Dedifferentiated amniotic fluid mesenchymal stem cell (primary cell): ENCODE measurements around the gene HTR7.
"Not testable (repeated sequence)": the region's sequence is repeated elsewhere in the genome, so short reads cannot be mapped to it uniquely, and the experiment has no call there.

Experiments
- DNase-seq: peaks from one replicate; pipeline ENCODE4 v3.0.0-alpha.2; 2016; ENCODE audit errors: extremely low spot score

Gene HTR7

GRCh38 chr10:90857635-90858460, at the start of gene HTR7:
HTR7 (minus strand) TSS chr10:90858039; CDS start chr10:90857671, 368 bp downstream.
- DNase-seq, result no peak

- no peak for DNase-seq
Observed at GRCh38 chr10:90906596-90906995, 48.8 kb upstream of the HTR7 start.

GRCh38 chr10:90905925-90906324, 48.1 kb upstream of the HTR7 start:
- no peak for DNase-seq

- not testable (repeated sequence) for DNase-seq
Observed at GRCh38 chr10:90896916-90897315, 39.1 kb upstream of the HTR7 start.

- no peak for DNase-seq
Observed at GRCh38 chr10:90893190-90893589, 35.4 kb upstream of the HTR7 start.

DNA sequence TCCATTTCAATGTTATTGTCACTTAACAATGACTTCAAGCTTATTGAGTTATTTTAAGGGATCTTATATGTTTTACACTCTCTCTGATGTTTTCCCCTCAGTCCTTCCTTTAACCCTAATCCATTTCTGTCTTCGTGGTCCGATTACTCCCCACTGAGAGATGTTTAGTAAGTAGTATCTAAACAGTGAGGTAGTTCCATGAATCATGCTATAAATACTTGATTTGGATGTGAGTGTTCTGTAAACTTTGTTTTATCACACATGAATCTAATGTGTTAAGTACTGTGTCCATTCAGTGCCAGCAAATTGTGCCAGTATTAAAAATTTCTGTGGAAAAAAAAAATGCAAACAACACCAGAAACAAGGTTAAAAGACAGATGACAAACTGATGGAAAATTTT, 32.5 kb upstream of the HTR7 start:
- no peak for DNase-seq

GRCh38 chr10:90889636-90890035, 31.8 kb upstream of the HTR7 start:
- DNase-seq, result no peak

GRCh38 chr10:90888387-90888786, 30.5 kb upstream of the HTR7 start:
- DNase-seq, result no peak

DNA sequence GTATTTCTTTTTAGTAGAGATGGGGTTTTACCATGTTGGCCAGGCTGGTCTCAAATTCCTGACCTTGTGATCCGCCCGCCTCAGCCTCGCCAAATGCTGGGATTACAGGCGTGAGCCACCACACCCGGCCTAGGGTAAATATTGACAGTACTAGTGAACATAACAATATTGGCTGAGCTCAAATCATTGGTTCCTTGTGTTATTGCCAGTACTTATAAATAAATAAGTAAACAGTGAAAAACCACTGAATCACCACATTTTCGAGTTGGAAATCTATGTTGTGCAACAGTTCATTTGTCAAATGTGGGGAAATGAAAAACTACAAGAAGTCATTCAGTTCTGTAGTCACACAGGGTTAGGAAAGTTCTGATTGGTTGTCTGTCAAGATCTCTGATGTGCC, 29.7 kb upstream of the HTR7 start:
- no peak for DNase-seq

DNA sequence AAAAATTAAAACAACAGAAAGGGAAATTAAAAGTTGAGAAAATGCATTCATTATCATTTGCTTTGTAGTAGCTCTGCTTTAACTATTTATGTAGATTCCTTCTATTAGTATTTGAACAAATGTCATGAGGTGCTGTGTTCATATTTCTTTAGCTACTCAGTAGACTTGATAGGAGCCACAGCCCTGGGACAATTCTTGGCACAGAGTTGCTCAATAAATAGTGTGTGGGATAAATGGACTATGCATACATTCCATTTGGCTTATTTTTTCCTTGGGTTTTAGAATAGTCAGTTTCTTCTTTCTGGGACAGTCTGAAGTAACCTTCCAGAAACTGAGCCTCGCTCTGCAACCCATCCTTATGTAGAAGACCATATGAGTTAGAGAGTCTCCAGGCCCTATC, 27.3 kb upstream of the HTR7 start:
- DNase-seq, result peak; percentile 62

DNA sequence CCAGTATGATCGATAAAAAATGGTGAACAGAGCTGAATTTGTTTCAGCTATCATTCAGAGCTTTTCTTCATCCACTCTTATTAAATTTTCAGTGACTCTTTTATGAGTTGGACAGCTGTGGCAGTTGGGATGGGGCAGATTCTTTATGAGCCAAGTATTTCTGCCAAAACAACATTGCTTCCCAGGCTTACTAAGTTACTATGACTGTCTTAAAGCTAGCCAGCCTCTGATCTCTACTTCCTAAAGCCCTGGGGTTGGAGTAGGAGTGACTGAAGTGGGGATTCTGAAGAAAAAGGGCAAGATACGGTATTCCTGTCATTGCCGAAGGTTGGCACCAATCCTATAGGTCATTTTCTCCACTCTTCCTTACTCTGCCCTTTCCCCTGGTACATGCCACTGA, 26.6 kb upstream of the HTR7 start:
- peak; percentile 31 for DNase-seq

GRCh38 chr10:90880059-90880719, 22.4 kb upstream of the HTR7 start:
- DNase-seq, result peak; percentile 36

- DNase-seq, result no peak
Observed at GRCh38 chr10:90879062-90879461, 21.2 kb upstream of the HTR7 start.

DNA sequence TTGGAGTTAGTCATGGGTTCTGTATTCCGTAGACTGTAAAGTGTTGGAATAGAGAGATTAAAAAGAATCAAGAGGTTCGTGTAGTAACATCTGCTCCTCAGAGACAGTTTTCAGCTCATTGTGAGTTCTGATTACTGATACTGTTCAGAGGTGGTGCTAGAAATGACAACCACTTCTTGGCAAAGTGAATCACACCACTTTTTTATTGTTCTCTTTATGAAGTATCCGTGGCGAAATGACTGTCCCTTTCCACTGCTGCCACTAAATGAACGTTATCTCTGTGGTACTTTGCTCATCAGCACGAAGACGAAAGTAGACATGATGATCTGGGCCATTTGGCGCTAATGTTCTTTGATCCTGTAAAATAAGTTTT, 14.8 kb upstream of the HTR7 start:
- no peak for DNase-seq

- DNase-seq, result peak; percentile 77
Observed at GRCh38 chr10:90871766-90872647, 14.2 kb upstream of the HTR7 start, which contains the start of gene RPP30. RPP30 (plus strand) TSS chr10:90871974; CDS start chr10:90871987, 13 bp downstream.

DNA sequence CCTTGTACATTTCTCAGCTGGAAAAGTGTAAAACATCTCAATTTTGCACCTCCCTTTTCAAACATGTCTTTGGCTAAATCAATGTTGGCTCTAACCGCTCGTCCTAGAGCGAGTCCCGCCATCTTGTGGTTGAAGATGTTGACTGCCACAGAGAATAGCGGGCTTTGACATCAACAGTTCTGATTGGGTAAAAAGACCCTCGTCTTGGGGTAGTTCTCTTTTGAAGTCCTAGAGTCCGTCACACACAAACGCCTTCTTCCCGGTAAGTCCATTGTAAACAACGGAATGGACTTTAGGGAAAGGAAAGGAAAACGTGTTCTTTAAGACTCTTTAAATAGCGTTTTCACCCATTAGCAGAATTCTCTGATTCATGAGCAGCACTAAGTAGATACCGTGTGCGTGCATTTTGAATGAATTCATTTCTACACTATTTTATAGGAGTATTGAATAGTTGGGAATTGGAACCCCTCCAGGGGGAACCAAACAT, 13.5 kb upstream of the HTR7 start:
- peak; percentile 72 for DNase-seq

DNA sequence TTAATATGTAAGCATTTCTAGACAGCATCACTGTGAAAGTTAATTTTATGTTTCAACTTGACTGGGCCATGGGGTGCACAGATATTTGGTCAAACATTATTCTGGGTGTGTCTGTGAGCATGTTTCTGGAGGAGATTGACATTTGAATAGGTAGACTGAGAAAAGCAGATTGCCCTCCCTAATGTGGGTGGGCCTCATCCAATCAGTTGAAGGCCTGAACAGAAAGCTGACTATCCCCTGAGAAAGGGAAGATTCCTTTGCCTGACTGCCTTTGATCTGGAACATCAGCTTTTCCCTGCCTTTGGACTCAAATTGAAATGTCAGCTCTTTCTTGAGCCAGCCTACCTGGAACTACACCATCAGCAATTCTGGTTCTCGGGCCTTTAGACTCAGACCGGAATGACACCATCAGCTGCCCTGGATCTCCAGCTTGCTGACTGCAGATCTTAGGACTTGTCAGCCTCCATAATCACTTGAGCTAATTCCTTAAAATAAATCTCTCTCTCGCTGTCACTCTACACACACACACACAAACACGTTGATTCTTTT, 8.3 kb upstream of the HTR7 start:
- no peak for DNase-seq

DNA sequence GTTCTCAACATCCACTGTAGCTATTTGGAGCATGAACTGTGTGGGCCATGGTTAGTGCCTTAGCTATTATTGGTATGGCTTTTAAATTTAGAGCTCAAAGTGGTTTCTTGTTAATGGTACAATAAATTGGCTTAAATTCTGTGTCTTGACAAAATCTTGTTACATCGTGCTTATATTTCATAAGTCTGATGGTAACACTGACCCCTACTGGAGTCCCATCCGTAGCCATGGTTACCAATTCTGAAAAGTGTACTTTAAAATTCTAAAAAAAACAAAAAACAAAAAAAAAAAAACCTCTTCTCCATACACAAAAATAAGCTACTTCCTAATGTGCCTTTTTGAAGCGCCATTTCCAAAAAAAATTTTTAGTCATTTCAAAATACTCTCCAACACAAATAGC, 7.6 kb upstream of the HTR7 start:
- DNase-seq, result no peak

DNA sequence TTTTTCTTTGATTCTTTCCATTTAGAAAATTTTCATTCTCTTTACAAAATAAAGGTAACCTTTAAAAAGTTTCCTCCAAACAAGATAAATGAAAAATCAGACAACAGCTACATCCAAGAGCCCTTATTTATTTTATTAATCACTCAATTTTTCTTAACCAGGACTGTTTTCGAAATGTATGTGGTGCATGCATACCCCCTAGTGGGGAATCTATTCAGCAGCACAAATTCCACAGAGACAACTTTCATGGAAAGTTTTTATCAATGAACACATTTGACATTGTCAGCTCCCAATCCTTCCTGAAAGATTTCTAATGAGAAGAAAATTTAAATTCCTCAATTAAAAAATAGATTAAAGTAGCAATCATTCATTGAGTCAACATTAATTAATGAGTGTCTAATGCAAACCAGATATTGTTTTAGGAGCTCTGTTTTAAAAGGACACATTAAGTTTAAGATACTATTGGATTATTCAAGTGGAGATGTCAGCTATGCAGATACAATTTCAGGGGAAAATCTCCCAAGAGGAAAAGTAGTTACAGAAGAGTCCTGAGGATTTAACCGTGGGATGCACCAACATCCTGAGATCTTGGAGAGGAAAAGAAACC, 5.2 kb upstream of the HTR7 start:
- peak; percentile 53 for DNase-seq

DNA sequence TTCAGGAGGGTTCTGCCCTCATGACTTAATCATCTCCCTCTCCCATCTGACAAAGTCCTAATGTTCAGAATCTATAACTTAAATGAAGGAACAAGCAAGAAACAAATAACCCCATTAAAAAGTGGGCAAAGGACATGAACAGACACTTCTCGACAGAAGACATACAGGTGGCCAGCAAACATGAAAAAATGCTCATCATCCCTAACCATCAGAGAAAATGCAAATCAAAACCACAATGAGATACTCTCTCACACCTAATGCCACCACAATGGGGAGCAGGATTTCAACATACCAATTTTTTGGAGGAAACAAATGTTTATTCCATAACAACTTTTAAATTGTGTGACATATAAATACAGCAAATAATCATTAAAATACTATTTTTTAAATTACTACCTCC, 3.0 kb upstream of the HTR7 start:
- DNase-seq, result no peak

GRCh38 chr10:90859321-90859751, 1.5 kb upstream of the HTR7 start:
- DNase-seq, result peak; percentile 39
